Vagina (tissue), 2 donors: ENCODE results near the gene MYL5. TPM values are rescaled to one million over a fixed set of nuclear protein-coding genes. Genes with fewer than 3 reads are reported as not detected.
"Not testable (repeated sequence)": the region's sequence is repeated elsewhere in the genome, so short reads cannot be mapped to it uniquely, and the experiment has no call there.

Source experiments
- DNase-seq, 2 donors: peaks; one replicate each; pipeline ENCODE4 v3.0.0-alpha.2; 2017; ENCODE audit errors: extremely low spot score in 2 of 2
- H3K27ac ChIP-seq: fragments of 200-600 bp; sonication (generic); one replicate; pipeline ENCODE4 v1.5.1; 2019
- H3K27me3 ChIP-seq: fragments of 200-600 bp; sonication (generic); one replicate; pipeline ENCODE4 v1.5.1; 2019
- H3K36me3 ChIP-seq, 2 donors: fragments of 200-600 bp; sonication (generic); one replicate each; pipeline ENCODE4 v1.5.1; 2017 to 2019
- H3K4me1 ChIP-seq: fragments of 200-600 bp; sonication (generic); one replicate; pipeline ENCODE4 v1.5.1; 2019
- H3K4me3 ChIP-seq, 2 donors: fragments of 200-600 bp; sonication (generic); 1 replicate in 1 of 2; 2 replicates in 1 of 2; pipeline ENCODE4 v1.5.1; 2016 to 2019
- H3K9me3 ChIP-seq: fragments of 200-600 bp; sonication (generic); one replicate; pipeline ENCODE4 v1.5.1; 2019
- POLR2A ChIP-seq, 2 donors: fragments of 450-650 bp; IDR thresholded peaks; one replicate each; pipeline ENCODE4 v1.6.1; 2017; ENCODE audit warnings: antibody characterized with exemption in 2 of 2, mild to moderate bottlenecking in 2 of 2, moderate library complexity in 2 of 2
- POLR2AphosphoS5 ChIP-seq, 2 donors: sonication (generic); formaldehyde crosslinking; IDR thresholded peaks; one replicate each; pipeline ENCODE4 v1.9.0; 2017; ENCODE audit warnings: antibody characterized with exemption in 2 of 2, mild to moderate bottlenecking in 2 of 2, low read depth in 1 of 2; ENCODE audit not compliant: insufficient read depth in 1 of 2
- intact Hi-C: fragments of 100-400 bp; cut with DNase I; formaldehyde crosslinking; loops from one replicate; pipeline ENCODE4 v1.15.1; 2023
- total RNA-seq: library from RNA; depleted of rRNA; stranded (reverse); fragments of >200 nt; gene quantifications from one replicate; pipeline ENCODE4 v1.2.3, GENCODE V29; 2016
- TF ChIP-seq, protein P1 (sequence below), 3 experiments: fragments of 450-650 bp in 2 of 3; fragments of 200-600 bp in 1 of 3; sonication (generic) in 1 of 3; IDR thresholded peaks; one replicate each; pipeline ENCODE4 v1.5.1; 2017 to 2019; ENCODE audit warnings: antibody characterized with exemption in 3 of 3, mild to moderate bottlenecking in 2 of 3, moderate library complexity in 2 of 3

Gene MYL5
- total RNA-seq, 1 donor from 2014 or later = 3.4 TPM

DNA sequence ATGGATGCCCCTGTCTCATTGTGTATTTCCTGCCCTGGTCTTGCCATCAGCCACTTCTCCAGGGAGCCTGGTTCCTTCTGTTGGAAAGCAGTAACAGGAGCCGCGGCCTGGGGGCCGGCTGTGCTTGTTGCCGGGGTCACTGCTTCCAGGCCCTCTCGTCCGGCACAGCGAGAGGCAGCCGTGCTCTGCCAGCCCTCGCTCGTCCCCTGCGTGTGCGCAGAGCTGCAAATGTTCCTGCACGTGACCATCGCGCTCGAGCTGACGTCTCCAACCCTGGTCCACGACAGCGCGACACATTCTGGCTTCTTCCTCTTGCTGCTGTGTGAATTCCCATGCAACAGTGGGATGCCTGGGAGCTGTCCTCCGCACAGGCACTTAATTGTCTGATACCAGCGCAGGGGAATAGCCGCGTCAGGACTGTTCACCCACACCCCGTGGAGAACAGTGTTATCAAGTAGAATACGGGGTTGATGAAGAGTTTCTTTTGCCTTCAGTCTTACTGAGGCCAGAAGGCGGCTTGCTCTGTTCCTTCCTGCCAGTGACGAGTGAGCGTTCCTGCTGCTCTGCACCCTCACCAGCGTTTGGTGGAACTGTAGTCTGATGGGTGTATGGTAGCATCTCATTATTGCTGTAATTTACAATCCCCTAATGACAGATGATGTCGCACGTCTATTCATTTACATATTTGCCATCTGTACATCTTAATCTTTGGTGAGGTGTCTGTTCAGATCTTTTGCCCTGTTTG, 36.6 kb upstream of the MYL5 start:
- intact Hi-C loops = no loop called here

DNA sequence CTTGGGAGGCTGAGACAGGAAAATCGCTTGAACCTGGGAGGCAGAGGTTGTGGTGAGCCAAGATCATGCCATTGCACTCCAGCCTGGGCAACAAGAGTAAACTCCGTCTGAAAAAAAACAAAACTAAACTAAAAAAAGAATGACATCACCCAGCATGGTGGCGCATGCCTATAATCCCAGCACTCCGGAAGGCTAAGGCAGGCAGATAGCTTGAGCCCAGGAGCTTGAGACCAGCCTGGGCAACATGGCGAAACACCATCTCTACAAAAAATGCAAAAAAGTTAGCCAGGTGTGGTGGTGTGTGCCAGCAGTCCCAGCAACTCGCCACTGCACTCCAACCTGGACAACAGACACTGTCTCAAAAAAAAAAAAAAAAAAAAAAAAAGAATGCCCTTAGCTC, 32.0 kb upstream of the MYL5 start:
- H3K27me3 ChIP-seq, H3K4me3 ChIP-seq, DNase-seq: not testable (repeated sequence)

More for the DNA sequence above, 36.6 kb upstream of the MYL5 start:
- DNase-seq = no peak
- no peaks in the 10 kb centered on the region for H3K4me1 ChIP-seq
- H3K9me3 ChIP-seq = no peaks in the 10 kb centered on the region
- H3K4me3 ChIP-seq = no peak overlapping the region
- no peak overlapping the region for H3K27ac ChIP-seq
- H3K27me3 ChIP-seq = no peaks in the 10 kb centered on the region
- H3K36me3 ChIP-seq = no peaks in the 10 kb centered on the region
- no peak for TF ChIP-seq POLR2AphosphoS5 (IDR thresholded peaks at IDR 0.05; ENCODE audit: insufficient read depth in 1 of 2, low read depth in 1 of 2)
- TF ChIP-seq POLR2A (IDR thresholded peaks at IDR 0.05) = no peak
- TF ChIP-seq, protein P1, sequence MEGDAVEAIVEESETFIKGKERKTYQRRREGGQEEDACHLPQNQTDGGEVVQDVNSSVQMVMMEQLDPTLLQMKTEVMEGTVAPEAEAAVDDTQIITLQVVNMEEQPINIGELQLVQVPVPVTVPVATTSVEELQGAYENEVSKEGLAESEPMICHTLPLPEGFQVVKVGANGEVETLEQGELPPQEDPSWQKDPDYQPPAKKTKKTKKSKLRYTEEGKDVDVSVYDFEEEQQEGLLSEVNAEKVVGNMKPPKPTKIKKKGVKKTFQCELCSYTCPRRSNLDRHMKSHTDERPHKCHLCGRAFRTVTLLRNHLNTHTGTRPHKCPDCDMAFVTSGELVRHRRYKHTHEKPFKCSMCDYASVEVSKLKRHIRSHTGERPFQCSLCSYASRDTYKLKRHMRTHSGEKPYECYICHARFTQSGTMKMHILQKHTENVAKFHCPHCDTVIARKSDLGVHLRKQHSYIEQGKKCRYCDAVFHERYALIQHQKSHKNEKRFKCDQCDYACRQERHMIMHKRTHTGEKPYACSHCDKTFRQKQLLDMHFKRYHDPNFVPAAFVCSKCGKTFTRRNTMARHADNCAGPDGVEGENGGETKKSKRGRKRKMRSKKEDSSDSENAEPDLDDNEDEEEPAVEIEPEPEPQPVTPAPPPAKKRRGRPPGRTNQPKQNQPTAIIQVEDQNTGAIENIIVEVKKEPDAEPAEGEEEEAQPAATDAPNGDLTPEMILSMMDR (IDR thresholded peaks at IDR 0.05) = no peak

DNA sequence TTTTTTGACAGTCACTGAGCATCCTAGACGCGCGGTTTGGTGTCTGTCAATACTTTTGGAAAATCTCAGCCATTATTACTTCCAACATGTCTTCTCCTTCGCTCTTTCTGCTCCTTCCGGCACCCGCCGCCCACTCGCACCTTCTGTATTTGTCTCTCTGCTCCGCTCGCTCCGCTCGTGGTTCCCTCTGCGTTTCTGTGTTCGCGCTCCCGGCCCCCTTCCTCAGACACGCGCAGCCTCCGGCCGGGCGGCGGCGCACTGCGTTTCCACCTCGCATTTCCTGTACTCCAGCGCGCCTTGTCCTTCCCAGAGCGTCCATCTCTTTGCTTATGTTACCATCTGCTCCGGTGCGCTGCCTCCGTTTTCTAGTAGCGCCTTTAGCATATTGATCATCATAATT, 27.9 kb upstream of the MYL5 start:
- Histone ChIP-seq H3K36me3 (no peaks in the 10 kb centered on the region), H3K4me1 (peaks cover 5% of the 10 kb centered on the region), H3K4me3 (no peak overlapping the region), H3K9me3 (no peaks in the 10 kb centered on the region), H3K27me3 (peaks cover 5% of the 10 kb centered on the region), H3K27ac (no peak overlapping the region)
- no peak for DNase-seq
- TF ChIP-seq, protein P1 (IDR thresholded peaks at IDR 0.05) = no peak
- TF ChIP-seq POLR2A (IDR thresholded peaks at IDR 0.05) (no peak), POLR2AphosphoS5 (IDR thresholded peaks at IDR 0.05; ENCODE audit: insufficient read depth in 1 of 2, low read depth in 1 of 2) (no peak)
- intact Hi-C loops = no loop called here

More for the DNA sequence above, 32.0 kb upstream of the MYL5 start:
- H3K9me3 ChIP-seq, H3K27ac ChIP-seq, H3K4me1 ChIP-seq, intact Hi-C loops, H3K36me3 ChIP-seq: not testable (repeated sequence)

DNA sequence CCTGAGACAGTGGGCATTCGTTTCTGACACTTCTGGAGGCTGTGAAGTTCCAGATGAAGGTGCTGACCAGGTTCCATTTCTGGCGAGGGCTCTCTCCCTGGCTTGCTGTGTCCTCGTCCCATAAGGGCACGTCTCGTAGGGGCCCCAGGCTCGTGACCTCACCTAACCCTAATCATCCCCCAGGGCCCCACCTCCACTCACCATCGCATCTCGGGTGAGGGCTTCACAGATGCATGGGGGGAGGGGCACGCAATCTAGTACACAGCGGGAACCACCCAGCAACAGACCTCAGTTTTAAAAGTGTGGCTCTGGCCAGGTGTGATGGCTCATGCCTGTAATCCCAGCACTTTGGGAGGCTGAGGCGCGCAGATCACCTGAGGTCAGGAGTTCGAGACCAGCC, 26.9 kb upstream of the MYL5 start:
- no peak for DNase-seq
- H3K27me3 ChIP-seq = peaks cover 5% of the 10 kb centered on the region
- peaks cover 5% of the 10 kb centered on the region for H3K4me1 ChIP-seq
- intact Hi-C loops = no loop called here
- no peak overlapping the region for H3K4me3 ChIP-seq
- no peak overlapping the region for H3K27ac ChIP-seq
- TF ChIP-seq, protein P1 (IDR thresholded peaks at IDR 0.05) = no peak
- TF ChIP-seq POLR2AphosphoS5 (IDR thresholded peaks at IDR 0.05; ENCODE audit: insufficient read depth in 1 of 2, low read depth in 1 of 2) = no peak
- TF ChIP-seq POLR2A (IDR thresholded peaks at IDR 0.05) = no peak
- H3K36me3 ChIP-seq = no peaks in the 10 kb centered on the region
- no peaks in the 10 kb centered on the region for H3K9me3 ChIP-seq

DNA sequence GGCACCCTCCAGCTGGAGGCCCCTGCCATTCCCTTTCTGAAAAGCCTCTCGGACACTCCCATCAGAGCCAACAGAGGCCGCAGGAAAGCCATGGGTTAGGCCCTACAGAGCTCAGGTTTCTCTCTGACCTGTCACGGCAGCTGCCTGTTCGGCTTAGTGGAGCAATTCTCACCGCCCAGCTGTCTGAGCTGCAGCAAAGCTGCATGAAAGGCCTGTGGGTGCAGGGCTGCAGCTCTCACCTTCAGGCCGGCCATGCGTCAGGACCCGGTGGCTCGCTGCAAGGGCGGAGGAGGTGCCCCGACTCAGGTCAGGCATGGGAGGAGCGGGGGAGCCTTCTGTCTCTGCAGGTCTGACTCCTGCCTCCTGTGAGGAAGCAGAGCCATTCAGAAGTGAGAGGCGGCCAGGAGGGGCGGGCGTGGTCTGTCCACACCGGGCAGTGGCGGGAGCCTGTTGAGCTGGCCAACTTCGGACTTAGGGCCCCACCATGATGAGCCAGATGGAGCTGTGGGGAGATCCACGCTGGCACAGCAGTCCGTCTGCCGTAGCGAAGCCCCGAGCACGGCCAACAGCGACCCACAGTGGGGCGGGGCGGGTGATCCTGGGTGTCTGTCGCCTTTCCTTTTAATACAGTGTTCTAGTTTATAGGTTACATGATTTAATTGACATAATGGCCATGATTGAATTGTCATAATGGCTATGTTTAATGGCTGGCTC, 25.6 kb upstream of the MYL5 start:
- Histone ChIP-seq H3K36me3 (no peaks in the 10 kb centered on the region), H3K4me1 (peaks cover 5% of the 10 kb centered on the region), H3K27me3 (peaks cover 5% of the 10 kb centered on the region), H3K4me3 (no peak overlapping the region), H3K9me3 (no peaks in the 10 kb centered on the region), H3K27ac (no peak overlapping the region)
- no peak for TF ChIP-seq POLR2AphosphoS5 (IDR thresholded peaks at IDR 0.05; ENCODE audit: insufficient read depth in 1 of 2, low read depth in 1 of 2)
- no peak for TF ChIP-seq POLR2A (IDR thresholded peaks at IDR 0.05)
- TF ChIP-seq, protein P1 (IDR thresholded peaks at IDR 0.05) = no peak
- intact Hi-C loops = no loop called here
- no peak for DNase-seq
